ENCODE results near the gene LONP2.
"Not testable (repeated sequence)": the region's sequence is repeated elsewhere in the genome, so short reads cannot be mapped to it uniquely, and the experiment has no call there.

The LONP2 gene

GRCh38 chr16:48217708-48218107, 26.4 kb upstream of the LONP2 start:
- Histone ChIP-seq H3K4me1 (ENCODE audit: insufficient read depth, low read length) (no peaks in the 10 kb centered on the region), H3K9me3 (ENCODE audit: low read length) (no peaks in the 10 kb centered on the region), H3K9ac (ENCODE audit: low read length) (no peak overlapping the region), H3K27me3 (ENCODE audit: control insufficient read depth in 1 of 2, insufficient read depth in 2 of 2, low read length in 2 of 2) (no peaks in the 10 kb centered on the region), H3K36me3 (ENCODE audit: insufficient read depth, low read length) (no peaks in the 10 kb centered on the region), H3K4me3 (ENCODE audit: low read depth in 1 of 2, low read length in 2 of 2) (no peak overlapping the region), H3K27ac (ENCODE audit: low read depth, low read length) (no peak overlapping the region)

DNA sequence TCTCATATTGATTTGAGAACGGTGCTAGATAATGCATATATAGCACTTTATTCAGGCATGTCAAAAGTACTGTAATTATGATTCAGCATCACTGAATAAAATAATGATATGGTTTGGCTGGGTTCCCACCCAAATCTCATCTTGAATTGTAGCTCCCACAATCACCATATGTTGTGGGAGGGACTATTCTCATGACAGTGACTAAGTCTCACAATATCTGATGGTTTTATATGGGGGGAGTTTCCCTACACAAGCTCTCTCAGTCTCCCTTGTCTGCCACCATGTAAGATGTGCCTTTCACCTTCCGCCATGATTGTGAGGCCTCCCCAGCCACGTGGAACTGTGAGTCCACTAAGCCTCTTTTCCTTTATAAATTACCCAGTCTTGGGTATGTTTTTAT, 25.6 kb upstream of the LONP2 start:
- Histone ChIP-seq H3K27me3 (ENCODE audit: control insufficient read depth in 1 of 2, insufficient read depth in 2 of 2, low read length in 2 of 2) (no peaks in the 10 kb centered on the region), H3K9ac (ENCODE audit: low read length) (no peak overlapping the region), H3K4me1 (ENCODE audit: insufficient read depth, low read length) (no peaks in the 10 kb centered on the region), H3K4me3 (ENCODE audit: low read depth in 1 of 2, low read length in 2 of 2) (no peak overlapping the region), H3K36me3 (ENCODE audit: insufficient read depth, low read length) (no peaks in the 10 kb centered on the region), H3K27ac (ENCODE audit: low read depth, low read length) (no peak overlapping the region), H3K9me3 (ENCODE audit: low read length) (no peaks in the 10 kb centered on the region)

- Histone ChIP-seq H3K36me3 (ENCODE audit: insufficient read depth, low read length) (no peaks in the 10 kb centered on the region), H3K4me1 (ENCODE audit: insufficient read depth, low read length) (no peaks in the 10 kb centered on the region), H3K4me3 (ENCODE audit: low read depth in 1 of 2, low read length in 2 of 2) (no peak overlapping the region), H3K9me3 (ENCODE audit: low read length) (no peaks in the 10 kb centered on the region), H3K27me3 (ENCODE audit: control insufficient read depth in 1 of 2, insufficient read depth in 2 of 2, low read length in 2 of 2) (no peaks in the 10 kb centered on the region), H3K9ac (ENCODE audit: low read length) (no peak overlapping the region), H3K27ac (ENCODE audit: low read depth, low read length) (no peak overlapping the region)
Observed at GRCh38 chr16:48220891-48221290, 23.2 kb upstream of the LONP2 start.

DNA sequence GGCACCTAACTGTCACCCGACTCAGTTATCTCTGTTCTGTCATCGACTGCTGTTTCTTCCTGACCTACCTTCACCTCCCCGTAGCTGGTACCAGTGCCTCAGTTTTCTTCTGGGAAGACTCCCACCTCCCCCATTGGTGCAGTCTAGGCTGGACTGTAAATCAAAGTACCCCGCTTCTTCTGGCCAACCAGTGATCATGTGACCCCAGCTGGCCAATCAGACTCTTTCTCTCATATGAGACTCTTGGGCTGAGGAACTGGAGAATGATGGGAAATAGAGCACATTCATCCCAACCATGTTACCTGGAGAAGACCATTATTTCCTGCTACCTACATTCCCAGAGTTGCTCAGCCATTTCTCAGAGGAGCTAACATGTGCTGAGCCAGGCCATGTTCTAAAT, 20.6 kb upstream of the LONP2 start:
- no peak overlapping the region for H3K27ac ChIP-seq (ENCODE audit: low read depth, low read length)

GRCh38 chr16:48225456-48225855, 18.6 kb upstream of the LONP2 start:
- no peak overlapping the region for H3K9ac ChIP-seq (ENCODE audit: low read length)
- H3K4me1 ChIP-seq (ENCODE audit: insufficient read depth, low read length): no peaks in the 10 kb centered on the region
- no peak overlapping the region for H3K4me3 ChIP-seq (ENCODE audit: low read depth in 1 of 2, low read length in 2 of 2)
- H3K27me3 ChIP-seq (ENCODE audit: control insufficient read depth in 1 of 2, insufficient read depth in 2 of 2, low read length in 2 of 2): no peaks in the 10 kb centered on the region
- H3K27ac ChIP-seq (ENCODE audit: low read depth, low read length): no peak overlapping the region
- H3K9me3 ChIP-seq (ENCODE audit: low read length): no peaks in the 10 kb centered on the region
- H3K36me3 ChIP-seq (ENCODE audit: insufficient read depth, low read length): no peaks in the 10 kb centered on the region

More for the DNA sequence above, 20.6 kb upstream of the LONP2 start:
- no peaks in the 10 kb centered on the region for H3K4me1 ChIP-seq (ENCODE audit: insufficient read depth, low read length)
- no peak overlapping the region for H3K4me3 ChIP-seq (ENCODE audit: low read depth in 1 of 2, low read length in 2 of 2)
- no peaks in the 10 kb centered on the region for H3K9me3 ChIP-seq (ENCODE audit: low read length)
- no peak overlapping the region for H3K9ac ChIP-seq (ENCODE audit: low read length)
- H3K27me3 ChIP-seq (ENCODE audit: control insufficient read depth in 1 of 2, insufficient read depth in 2 of 2, low read length in 2 of 2): no peaks in the 10 kb centered on the region
- H3K36me3 ChIP-seq (ENCODE audit: insufficient read depth, low read length): no peaks in the 10 kb centered on the region

- H3K4me1 ChIP-seq (ENCODE audit: insufficient read depth, low read length): no peaks in the 10 kb centered on the region
- H3K36me3 ChIP-seq (ENCODE audit: insufficient read depth, low read length): no peaks in the 10 kb centered on the region
- no peak overlapping the region for H3K27ac ChIP-seq (ENCODE audit: low read depth, low read length)
- H3K4me3 ChIP-seq (ENCODE audit: low read depth in 1 of 2, low read length in 2 of 2): no peak overlapping the region
- H3K9ac ChIP-seq (ENCODE audit: low read length): no peak overlapping the region
- no peaks in the 10 kb centered on the region for H3K27me3 ChIP-seq (ENCODE audit: control insufficient read depth in 1 of 2, insufficient read depth in 2 of 2, low read length in 2 of 2)
- H3K9me3 ChIP-seq (ENCODE audit: low read length): no peaks in the 10 kb centered on the region
Observed at GRCh38 chr16:48231727-48232492, 12.2 kb upstream of the LONP2 start.

DNA sequence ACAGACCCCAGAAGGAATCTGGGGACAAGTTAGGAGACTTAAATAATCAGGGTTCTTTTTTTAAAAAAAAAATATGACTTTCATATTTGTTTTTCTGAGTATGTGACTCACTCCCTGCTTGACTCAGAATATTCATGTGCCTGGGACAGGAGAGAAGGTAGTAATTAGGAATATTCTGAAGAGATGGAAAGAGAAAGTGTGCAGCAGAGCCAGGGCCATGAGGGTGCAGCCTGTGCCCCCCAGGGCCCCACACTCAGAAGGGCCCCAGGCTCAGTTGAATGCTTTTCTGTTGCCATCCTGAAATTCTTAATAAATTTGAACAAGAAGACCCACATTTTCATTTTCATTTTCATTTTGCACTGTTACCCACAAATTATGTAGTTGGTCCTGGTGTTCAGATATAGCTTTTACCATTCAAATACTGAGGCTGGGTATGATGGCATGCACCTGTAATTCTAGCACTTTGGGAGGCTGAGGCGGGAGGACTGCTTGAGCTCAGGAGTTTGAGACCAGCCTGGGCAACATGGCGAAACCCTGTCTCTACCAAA, 11.5 kb upstream of the LONP2 start:
- Histone ChIP-seq H3K27me3 (ENCODE audit: control insufficient read depth in 1 of 2, insufficient read depth in 2 of 2, low read length in 2 of 2) (no peaks in the 10 kb centered on the region), H3K9me3 (ENCODE audit: low read length) (no peaks in the 10 kb centered on the region), H3K27ac (ENCODE audit: low read depth, low read length) (no peak overlapping the region), H3K9ac (ENCODE audit: low read length) (no peak overlapping the region), H3K36me3 (ENCODE audit: insufficient read depth, low read length) (no peaks in the 10 kb centered on the region), H3K4me3 (ENCODE audit: low read depth in 1 of 2, low read length in 2 of 2) (no peak overlapping the region), H3K4me1 (ENCODE audit: insufficient read depth, low read length) (no peaks in the 10 kb centered on the region)

DNA sequence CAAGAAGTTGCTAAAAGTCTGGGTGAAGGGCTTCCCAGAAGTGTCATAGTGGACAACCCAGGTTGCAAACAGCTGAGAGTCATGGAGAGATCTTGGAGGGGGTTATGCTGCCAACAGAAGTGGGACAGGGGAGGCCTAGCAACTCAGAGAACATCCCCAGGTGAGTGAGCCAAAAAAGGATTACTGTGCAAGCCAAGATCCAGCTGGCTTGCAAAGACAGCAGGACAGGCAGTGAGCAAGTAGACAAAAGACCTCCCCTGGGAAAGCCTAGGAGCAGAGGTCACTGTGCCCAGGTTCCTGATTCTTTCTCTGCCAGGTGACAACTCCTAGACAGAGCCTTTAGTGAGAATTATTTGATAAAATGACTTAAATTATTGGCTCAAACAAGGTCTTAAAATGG, 9.5 kb upstream of the LONP2 start:
- Histone ChIP-seq H3K4me1 (ENCODE audit: insufficient read depth, low read length) (no peaks in the 10 kb centered on the region), H3K4me3 (ENCODE audit: low read depth in 1 of 2, low read length in 2 of 2) (no peak overlapping the region), H3K9me3 (ENCODE audit: low read length) (no peaks in the 10 kb centered on the region), H3K27me3 (ENCODE audit: control insufficient read depth in 1 of 2, insufficient read depth in 2 of 2, low read length in 2 of 2) (no peaks in the 10 kb centered on the region), H3K9ac (ENCODE audit: low read length) (no peak overlapping the region), H3K36me3 (ENCODE audit: insufficient read depth, low read length) (no peaks in the 10 kb centered on the region), H3K27ac (ENCODE audit: low read depth, low read length) (no peak overlapping the region)

GRCh38 chr16:48235058-48235555, 9.0 kb upstream of the LONP2 start:
- H3K9ac ChIP-seq (ENCODE audit: low read length): no peak overlapping the region
- no peaks in the 10 kb centered on the region for H3K9me3 ChIP-seq (ENCODE audit: low read length)
- no peaks in the 10 kb centered on the region for H3K27me3 ChIP-seq (ENCODE audit: control insufficient read depth in 1 of 2, insufficient read depth in 2 of 2, low read length in 2 of 2)
- no peak overlapping the region for H3K4me3 ChIP-seq (ENCODE audit: low read depth in 1 of 2, low read length in 2 of 2)
- no peaks in the 10 kb centered on the region for H3K36me3 ChIP-seq (ENCODE audit: insufficient read depth, low read length)
- no peak overlapping the region for H3K27ac ChIP-seq (ENCODE audit: low read depth, low read length)
- no peaks in the 10 kb centered on the region for H3K4me1 ChIP-seq (ENCODE audit: insufficient read depth, low read length)

DNA sequence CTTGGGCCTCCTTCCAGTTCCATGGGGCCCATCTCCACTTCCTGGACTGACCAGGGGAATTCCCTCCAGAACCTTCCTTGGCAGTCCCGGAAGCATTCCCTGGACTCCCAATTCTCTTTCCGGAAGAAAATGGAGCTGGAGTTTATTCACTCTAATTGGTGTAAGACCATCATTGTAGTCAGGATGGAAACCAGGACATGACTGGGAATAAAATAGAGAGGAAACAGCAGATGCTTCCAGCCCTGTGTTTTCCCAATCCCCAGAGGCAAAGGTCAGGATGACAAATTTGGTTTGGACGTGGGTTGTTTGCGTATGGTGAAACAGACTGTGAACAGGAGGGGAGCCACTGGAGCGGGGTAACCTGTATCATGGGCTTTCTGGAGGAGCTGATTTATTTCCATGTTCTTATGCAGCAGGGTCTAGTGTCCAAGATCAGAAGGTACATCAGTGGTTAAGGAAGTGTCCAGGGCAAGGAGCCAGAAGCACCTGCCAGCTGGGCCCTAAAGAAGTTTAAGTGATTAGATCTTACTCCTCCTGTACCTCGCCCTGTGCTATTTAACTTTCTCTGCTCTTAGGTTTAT, 8.5 kb upstream of the LONP2 start:
- no peak overlapping the region for H3K27ac ChIP-seq (ENCODE audit: low read depth, low read length)
- H3K9ac ChIP-seq (ENCODE audit: low read length): no peak overlapping the region
- no peaks in the 10 kb centered on the region for H3K9me3 ChIP-seq (ENCODE audit: low read length)
- H3K4me3 ChIP-seq (ENCODE audit: low read depth in 1 of 2, low read length in 2 of 2): no peak overlapping the region
- H3K27me3 ChIP-seq (ENCODE audit: control insufficient read depth in 1 of 2, insufficient read depth in 2 of 2, low read length in 2 of 2): no peaks in the 10 kb centered on the region
- no peaks in the 10 kb centered on the region for H3K36me3 ChIP-seq (ENCODE audit: insufficient read depth, low read length)
- H3K4me1 ChIP-seq (ENCODE audit: insufficient read depth, low read length): no peaks in the 10 kb centered on the region

DNA sequence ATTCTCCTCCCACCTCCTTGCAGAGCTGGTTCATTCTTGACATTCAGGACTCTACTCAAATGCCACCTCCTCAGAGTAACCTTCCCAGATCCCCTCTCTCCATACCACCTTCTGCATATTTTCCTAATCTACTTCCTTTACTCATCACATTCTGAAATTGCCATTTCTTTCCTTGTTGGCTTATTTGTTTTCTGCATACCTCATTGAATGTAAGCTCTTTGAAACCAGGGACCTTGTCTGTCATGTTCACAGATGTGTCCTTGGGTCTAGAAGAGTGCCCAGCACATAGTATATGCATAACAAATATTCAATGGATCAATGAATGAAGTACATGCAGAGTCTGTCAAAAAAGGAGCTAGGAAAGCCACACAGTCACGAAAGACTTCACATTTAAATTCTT, 7.8 kb upstream of the LONP2 start:
- Histone ChIP-seq H3K27me3 (ENCODE audit: control insufficient read depth in 1 of 2, insufficient read depth in 2 of 2, low read length in 2 of 2) (no peaks in the 10 kb centered on the region), H3K9ac (ENCODE audit: low read length) (no peak overlapping the region), H3K9me3 (ENCODE audit: low read length) (no peaks in the 10 kb centered on the region), H3K4me3 (ENCODE audit: low read depth in 1 of 2, low read length in 2 of 2) (no peak overlapping the region), H3K36me3 (ENCODE audit: insufficient read depth, low read length) (no peaks in the 10 kb centered on the region), H3K27ac (ENCODE audit: low read depth, low read length) (no peak overlapping the region), H3K4me1 (ENCODE audit: insufficient read depth, low read length) (no peaks in the 10 kb centered on the region)

DNA sequence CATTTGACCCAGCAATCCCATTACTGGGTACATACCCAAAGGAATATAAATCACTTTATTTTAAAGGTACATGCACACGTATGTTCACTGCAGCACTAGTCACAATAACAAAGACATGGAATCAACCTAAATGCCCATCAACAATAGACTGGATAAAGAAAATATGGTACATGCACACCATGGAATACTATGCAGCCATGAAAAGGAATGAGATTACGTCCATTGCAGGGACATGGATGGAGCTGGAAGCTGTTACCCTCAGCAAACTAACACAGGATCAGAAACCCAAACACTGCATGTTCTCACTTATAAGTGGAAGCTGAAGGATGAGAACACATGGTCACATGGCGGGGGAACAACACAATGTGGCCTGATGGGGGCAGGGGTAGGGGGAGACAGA, 4.0 kb upstream of the LONP2 start:
- H3K27me3 ChIP-seq (ENCODE audit: control insufficient read depth in 1 of 2, insufficient read depth in 2 of 2, low read length in 2 of 2); H3K4me3 ChIP-seq (ENCODE audit: low read depth in 1 of 2, low read length in 2 of 2): not testable (repeated sequence)

More for the DNA sequence above, 4.0 kb upstream of the LONP2 start:
- not testable (repeated sequence) for H3K36me3 ChIP-seq (ENCODE audit: insufficient read depth, low read length); H3K9ac ChIP-seq (ENCODE audit: low read length); H3K4me1 ChIP-seq (ENCODE audit: insufficient read depth, low read length); H3K9me3 ChIP-seq (ENCODE audit: low read length); H3K27ac ChIP-seq (ENCODE audit: low read depth, low read length)

Measured in muscle layer of colon (tissue), 2 donors.